HG03342 (cell line): Measurements from ENCODE around the gene NES.

Experiments
- ATAC-seq: cut with Tn5 transposase; IDR thresholded peaks from one replicate; pipeline ENCODE4 v1.9.1; 2021; ENCODE audit warnings: mild to moderate bottlenecking, moderate library complexity; ENCODE audit not compliant: unreplicated experiment

NES gene

GRCh38 chr1:156676820-156677615, at the start of gene NES:
Gene NES (minus strand): TSS chr1:156677407. CDS start chr1:156677264, 143 bp downstream.
- ATAC-seq: no peak

GRCh38 chr1:156726549-156727226, 49.5 kb upstream of the NES start:
- no peak for ATAC-seq

GRCh38 chr1:156725683-156726280, 48.6 kb upstream of the NES start:
- ATAC-seq: no peak

- no peak for ATAC-seq
Observed at GRCh38 chr1:156721535-156721934, 44.3 kb upstream of the NES start.

- ATAC-seq: no peak
Observed at GRCh38 chr1:156721131-156721530, 43.9 kb upstream of the NES start.

- ATAC-seq: no peak
Observed at GRCh38 chr1:156717351-156717750, 40.1 kb upstream of the NES start.

- ATAC-seq: no peak
Observed at GRCh38 chr1:156714830-156715229, 37.6 kb upstream of the NES start.

GRCh38 chr1:156712626-156713025, 35.4 kb upstream of the NES start:
- no peak for ATAC-seq

- ATAC-seq: no peak
Observed at GRCh38 chr1:156711011-156711817, 34.0 kb upstream of the NES start.

GRCh38 chr1:156709757-156710489, 32.7 kb upstream of the NES start:
- no peak for ATAC-seq

- no peak for ATAC-seq
Observed at GRCh38 chr1:156709031-156709430, 31.8 kb upstream of the NES start.

- no peak for ATAC-seq
Observed at GRCh38 chr1:156708218-156708661, 31.0 kb upstream of the NES start.

GRCh38 chr1:156707417-156708217, 30.4 kb upstream of the NES start:
- no peak for ATAC-seq

GRCh38 chr1:156706657-156707416, 29.6 kb upstream of the NES start:
- ATAC-seq: no peak

- ATAC-seq: no peak
Observed at GRCh38 chr1:156705918-156706656, 28.9 kb upstream of the NES start.

GRCh38 chr1:156705321-156705917, 28.2 kb upstream of the NES start, which contains the start of gene CRABP2:
Gene CRABP2 (minus strand): TSS chr1:156705583. CDS start chr1:156705446, 137 bp downstream.
- ATAC-seq: no peak

GRCh38 chr1:156704930-156705320, 27.7 kb upstream of the NES start:
- no peak for ATAC-seq
